RCC 7860 (cell line): ENCODE data around the gene PABPN1.

Experiments
- DNase-seq: peaks from one replicate; pipeline ENCODE4 v3.0.0-alpha.2; 2015; ENCODE audit warnings: low spot score
- FAIRE-seq: peaks from 2 replicates; lab custom pipeline; 2012; peaks lifted over from hg19 to GRCh38; lab: Jason Lieb, UNC

Gene PABPN1

GRCh38 chr14:23300687-23301223 lies 20.5 kb upstream of the PABPN1 start:
- DNase-seq (no peak), FAIRE-seq (no peak)

GRCh38 chr14:23301288-23301968 lies 19.8 kb upstream of the PABPN1 start:
- DNase-seq (peak; percentile 81), FAIRE-seq (no peak)

- DNase-seq, result no peak
- no peak for FAIRE-seq
Observed at GRCh38 chr14:23301969-23302289, 19.3 kb upstream of the PABPN1 start.

- FAIRE-seq (no peak), DNase-seq (peak; percentile 9)
Observed at GRCh38 chr14:23302290-23303225, 18.7 kb upstream of the PABPN1 start, which contains the start of gene PPP1R3E. Gene PPP1R3E, minus strand, starts transcription at chr14:23302859. Its CDS starts 283 bp downstream, at chr14:23302576.

DNA sequence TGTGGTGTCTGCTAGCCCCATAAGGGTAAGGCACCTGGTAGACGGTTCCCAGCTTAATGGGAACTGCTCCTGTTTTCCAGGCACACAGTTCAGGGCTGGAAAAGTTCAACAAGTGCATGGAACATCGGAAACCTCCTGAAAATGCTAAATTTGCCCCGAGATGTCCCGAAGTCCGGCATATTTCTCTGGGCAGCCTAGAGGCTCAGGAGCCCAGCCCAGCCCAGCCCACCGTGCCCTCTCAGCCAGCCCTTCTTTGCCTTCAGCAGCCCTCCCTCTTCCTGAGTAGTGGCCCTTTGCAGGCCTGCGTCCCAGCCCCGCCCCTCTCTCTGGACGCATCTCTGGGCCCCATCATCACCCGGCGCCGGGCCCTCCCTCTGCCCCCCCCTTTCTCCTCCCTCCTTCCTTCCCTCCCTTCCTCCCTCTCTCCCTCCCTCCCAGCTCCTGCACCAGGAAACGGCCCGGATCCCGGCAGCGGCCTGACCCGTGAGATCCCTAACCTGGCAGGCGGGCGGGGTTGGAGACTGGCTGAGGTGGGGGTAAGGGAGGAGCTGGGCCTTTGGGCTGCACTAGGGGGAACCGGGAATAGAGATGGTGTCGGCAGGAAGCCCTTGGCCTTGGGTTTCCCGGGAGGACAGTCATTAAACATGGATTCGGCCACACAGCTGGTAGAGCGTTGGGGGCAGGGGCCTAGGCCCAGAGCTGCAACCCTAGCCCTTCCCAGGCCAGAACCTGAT lies 14.7 kb upstream of the PABPN1 start, which contains the start of gene BCL2L2:
BCL2L2 (plus strand) TSS at position 422 of the 734 bp plus-strand sequence. CDS start 935 bp downstream, outside the sequence.
- FAIRE-seq (no peak), DNase-seq (peak; percentile 39)

GRCh38 chr14:23307146-23307530 lies 14.1 kb upstream of the PABPN1 start:
- FAIRE-seq (no peak), DNase-seq (no peak)

- no peak for DNase-seq
- FAIRE-seq, result no peak
Observed at GRCh38 chr14:23307687-23308644, 13.3 kb upstream of the PABPN1 start.

- DNase-seq, result no peak
- FAIRE-seq, result no peak
Observed at GRCh38 chr14:23308721-23309445, 12.4 kb upstream of the PABPN1 start.

DNA sequence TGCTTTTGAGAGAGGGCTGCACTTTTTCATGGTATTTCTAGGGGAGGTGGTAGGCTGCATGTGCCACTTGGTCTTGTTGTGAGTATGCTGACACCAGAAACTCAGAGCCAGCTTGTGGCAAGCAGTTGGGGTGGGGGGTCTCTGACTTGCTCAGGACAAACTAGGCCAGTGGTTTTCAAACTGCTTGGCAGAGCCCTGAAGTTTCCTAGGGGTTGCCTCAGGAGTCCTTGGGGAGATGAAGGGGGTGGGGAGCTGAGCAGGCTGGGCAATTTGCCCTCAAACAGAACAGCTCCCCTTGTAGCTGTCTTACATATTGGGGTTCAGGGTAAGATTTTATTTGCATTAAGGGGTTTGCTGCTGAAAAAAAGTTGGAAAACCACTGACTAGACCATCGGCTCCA lies 10.7 kb upstream of the PABPN1 start:
- FAIRE-seq, result no peak
- DNase-seq, result no peak

DNA sequence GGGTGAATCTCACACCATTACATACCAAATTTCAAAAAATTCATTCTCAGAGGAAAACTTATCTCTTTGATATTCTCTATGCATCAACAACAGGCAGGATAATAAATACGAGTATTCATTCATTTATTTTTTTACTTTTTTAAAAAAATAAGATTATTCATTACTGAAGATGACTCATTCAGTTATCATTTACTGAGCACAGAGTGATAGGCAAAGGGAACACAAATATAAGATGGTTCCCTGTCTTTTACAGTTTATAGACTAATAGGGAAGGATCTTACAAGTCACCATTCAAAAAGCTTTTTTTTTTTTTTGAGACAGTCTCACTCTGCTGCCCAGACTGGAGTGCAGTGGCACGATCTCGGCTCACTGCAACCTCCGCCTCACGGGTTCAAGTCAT lies 5.0 kb upstream of the PABPN1 start:
- no peak for DNase-seq
- FAIRE-seq, result no peak

GRCh38 chr14:23319746-23320583 lies 1.3 kb upstream of the PABPN1 start:
- no peak for FAIRE-seq
- DNase-seq, result no peak

- FAIRE-seq (no peak), DNase-seq (peak; percentile 22)
Observed at GRCh38 chr14:23321572-23322547, 603 bp downstream of the PABPN1 start.

- FAIRE-seq, result no peak
- DNase-seq, result no peak
Observed at GRCh38 chr14:23322568-23323517, 1.6 kb downstream of the PABPN1 start.

GRCh38 chr14:23323838-23324454 lies 2.7 kb downstream of the PABPN1 start:
- FAIRE-seq (no peak), DNase-seq (no peak)

- DNase-seq, result no peak
Observed at GRCh38 chr14:23324455-23324846, 3.2 kb downstream of the PABPN1 start.

DNA sequence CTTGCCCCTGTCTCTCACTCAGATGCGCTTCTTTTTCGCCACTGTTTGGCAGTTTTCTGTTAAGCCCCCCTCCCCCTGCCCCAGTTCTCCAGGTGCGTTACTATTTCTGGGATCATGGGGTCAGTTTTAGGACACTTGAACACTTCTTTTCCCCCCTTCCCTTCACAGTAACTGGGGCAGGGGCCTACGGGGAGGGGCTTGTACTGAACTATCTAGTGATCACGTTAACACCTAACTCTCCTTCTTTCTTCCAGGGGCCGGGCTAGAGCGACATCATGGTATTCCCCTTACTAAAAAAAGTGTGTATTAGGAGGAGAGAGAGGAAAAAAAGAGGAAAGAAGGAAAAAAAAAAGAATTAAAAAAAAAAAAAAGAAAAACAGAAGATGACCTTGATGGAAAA lies 3.7 kb downstream of the PABPN1 start:
- no peak for FAIRE-seq
- DNase-seq, result no peak

More at GRCh38 chr14:23324455-23324846, 3.2 kb downstream of the PABPN1 start:
- no peak for FAIRE-seq
